HepG2 (cell line): Measurements from ENCODE around the gene ARHGAP26.

ENCODE experiments used
- CREBL2 ChIP-seq: sonication (generic); formaldehyde crosslinking; IDR thresholded peaks from 2 replicates; pipeline ENCODE4 v1.8.1; 2023; ENCODE audit warnings: missing genetic modification reagents, mild to moderate bottlenecking, borderline replicate concordance
- CREM ChIP-seq, 2 experiments: sonication (generic) in 1 of 2; formaldehyde crosslinking in 1 of 2; IDR thresholded peaks; 2 replicates each; pipeline versions ENCODE4 v1.4.0 to v1.6.1; 2016 to 2020; ENCODE audit warnings: antibody characterized with exemption in 1 of 2, mild to moderate bottlenecking in 1 of 2, missing genetic modification reagents in 1 of 2
- CTCF ChIP-seq: sonication (generic); formaldehyde crosslinking; IDR thresholded peaks from 2 replicates; pipeline ENCODE4 v1.5.0; 2020; ENCODE audit warnings: mild to moderate bottlenecking, missing genetic modification reagents, moderate library complexity
- GPBP1L1 ChIP-seq: sonication (generic); formaldehyde crosslinking; IDR thresholded peaks from 2 replicates; pipeline ENCODE4 v1.5.0; 2020; ENCODE audit warnings: mild to moderate bottlenecking, missing genetic modification reagents
- HDAC2 ChIP-seq: sonication (generic); formaldehyde crosslinking; IDR thresholded peaks from 2 replicates; pipeline ENCODE4 v1.4.0; 2020; ENCODE audit warnings: missing genetic modification reagents
- KLF9 ChIP-seq: IDR thresholded peaks from 2 replicates; pipeline ENCODE4 v1.6.1; 2016; ENCODE audit warnings: low read depth
- MAX ChIP-seq: IDR thresholded peaks from 2 replicates; pipeline ENCODE4 v1.6.1; 2012; ENCODE audit warnings: inconsistent platforms
- RARA ChIP-seq: IDR thresholded peaks from 2 replicates; pipeline ENCODE4 v1.6.1; 2016; ENCODE audit warnings: missing genetic modification reagents, missing compliant biosample characterization
- RFX5 ChIP-seq: IDR thresholded peaks from 2 replicates; pipeline ENCODE4 v1.6.1; 2011; ENCODE audit warnings: low read depth, low read length, improper control_type of control experiment
- RNF2 ChIP-seq: fragments of 450-650 bp; conservative IDR thresholded peaks from 2 replicates; pipeline ENCODE4 v1.6.1; 2016; ENCODE audit warnings: low read depth
- TIGD3 ChIP-seq: sonication (generic); formaldehyde crosslinking; IDR thresholded peaks from 2 replicates; pipeline ENCODE4 v1.5.1; 2020; ENCODE audit warnings: mild to moderate bottlenecking, missing genetic modification reagents, borderline replicate concordance
- ZMYM4 ChIP-seq: sonication (generic); formaldehyde crosslinking; IDR thresholded peaks from 2 replicates; pipeline ENCODE4 v1.8.1; 2023; ENCODE audit warnings: mild to moderate bottlenecking, missing genetic modification reagents
- ZNF543 ChIP-seq: sonication (generic); formaldehyde crosslinking; IDR thresholded peaks from 2 replicates; pipeline ENCODE4 v1.4.0; 2020; ENCODE audit warnings: mild to moderate bottlenecking, missing genetic modification reagents

GRCh38 chr5:143071927-143072326, 301.8 kb downstream of the ARHGAP26 start:
- no peak for TF ChIP-seq CTCF
- no peak for TF ChIP-seq ZNF543 (CRISPR knock-in tag)
- TF ChIP-seq CREM (IDR thresholded peaks at IDR 0.05): no peak
- no peak for TF ChIP-seq CREM (CRISPR knock-in tag; IDR thresholded peaks at IDR 0.05)
- no peak for TF ChIP-seq TIGD3 (CRISPR knock-in tag)
- no peak for TF ChIP-seq CREBL2 (CRISPR knock-in tag)
- TF ChIP-seq GPBP1L1 (CRISPR knock-in tag): no peak
- no peak for TF ChIP-seq KLF9 (CRISPR knock-in tag)
- TF ChIP-seq RNF2: no peak
- TF ChIP-seq HDAC2 (CRISPR knock-in tag): no peak
- no peak for TF ChIP-seq ZMYM4
- no peak for TF ChIP-seq MAX
- no peak for TF ChIP-seq RARA (CRISPR knock-in tag)
- TF ChIP-seq RFX5: no peak
